Mesendoderm (in vitro differentiated cells): ENCODE data around the gene SLC35E1.
"Not testable (repeated sequence)": the region's sequence is repeated elsewhere in the genome, so short reads cannot be mapped to it uniquely, and the experiment has no call there.

Experiments used
- DNase-seq: peaks from one replicate; pipeline ENCODE4 v3.0.0; 2013
- H2AK5ac ChIP-seq: 2 replicates; pipeline ENCODE4 v1.6.1; 2013; ENCODE audit warnings: low read length, inconsistent platforms
- H2BK120ac ChIP-seq: 2 replicates; pipeline ENCODE4 v1.6.1; 2013; ENCODE audit warnings: low read depth, mild to moderate bottlenecking, low read length, moderate library complexity, mixed read lengths
- H2BK15ac ChIP-seq: replicated peaks from 2 replicates; pipeline ENCODE4 v1.6.1; 2013; ENCODE audit warnings: low read depth, mild to moderate bottlenecking, moderate library complexity
- H2BK5ac ChIP-seq: 2 replicates; pipeline ENCODE4 v1.6.1; 2013; ENCODE audit warnings: low read length, inconsistent platforms
- H3K18ac ChIP-seq: 2 replicates; pipeline ENCODE4 v1.6.1; 2013; ENCODE audit warnings: mild to moderate bottlenecking, low read length, mixed read lengths
- H3K23ac ChIP-seq: one replicate; pipeline ENCODE4 v1.6.1; 2013; ENCODE audit warnings: low read length
- H3K27ac ChIP-seq: 2 replicates; pipeline ENCODE4 v1.5.1; 2013; ENCODE audit warnings: low read depth, mild to moderate bottlenecking, inconsistent platforms, low read length, moderate library complexity
- H3K27me3 ChIP-seq: 2 replicates; pipeline ENCODE4 v1.6.1; 2013; ENCODE audit warnings: low read length, control low read depth, mild to moderate bottlenecking, inconsistent platforms; ENCODE audit not compliant: insufficient read depth, poor library complexity
- H3K36me3 ChIP-seq: 2 replicates; pipeline ENCODE4 v1.6.1; 2013; ENCODE audit warnings: low read length, inconsistent platforms; ENCODE audit not compliant: control insufficient read depth, insufficient read depth
- H3K4ac ChIP-seq: one replicate; pipeline ENCODE4 v1.6.1; 2013; ENCODE audit warnings: low read depth, mild to moderate bottlenecking, low read length, moderate library complexity
- H3K4me1 ChIP-seq: 2 replicates; pipeline ENCODE4 v1.6.1; 2013; ENCODE audit warnings: low read depth, low read length, inconsistent platforms; ENCODE audit not compliant: control insufficient read depth
- H3K4me2 ChIP-seq: 2 replicates; pipeline ENCODE4 v1.6.1; 2013; ENCODE audit warnings: low read length
- H3K4me3 ChIP-seq: 2 replicates; pipeline ENCODE4 v1.5.1; 2013; ENCODE audit warnings: mild to moderate bottlenecking, low read length
- H3K56ac ChIP-seq: one replicate; pipeline ENCODE4 v1.6.1; 2013; ENCODE audit warnings: low read length
- H3K79me1 ChIP-seq: 2 replicates; pipeline ENCODE4 v1.6.1; 2013; ENCODE audit warnings: low read length, inconsistent platforms
- H3K79me2 ChIP-seq: 2 replicates; pipeline ENCODE4 v1.6.1; 2013; ENCODE audit warnings: mild to moderate bottlenecking, low read length; ENCODE audit not compliant: control insufficient read depth, insufficient read depth
- H3K9ac ChIP-seq: 2 replicates; pipeline ENCODE4 v1.6.1; 2013; ENCODE audit warnings: low read length, inconsistent platforms
- H4K5ac ChIP-seq: one replicate; pipeline ENCODE4 v1.6.1; 2013; ENCODE audit warnings: low read length
- H4K8ac ChIP-seq: one replicate; pipeline ENCODE4 v1.6.1; 2013; ENCODE audit warnings: low read depth, mild to moderate bottlenecking, control low read depth, low read length, moderate library complexity
- WGBS: extraction: QIAGEN DNeasy Blood & Tissue Kit; methylation state at CpG from one replicate; pipeline ENCODE4 v1.1.7; 2013; ENCODE audit warnings: low lambda C conversion rate, missing lambda C conversion rate; ENCODE audit not compliant: insufficient coverage; ENCODE audit errors: extremely low coverage; 5-methylcytosine and 5-hydroxymethylcytosine counted together

SLC35E1 gene

GRCh38 chr19:16561382-16561781, 10.8 kb downstream of the SLC35E1 start:
- Histone ChIP-seq H3K18ac (no peak overlapping the region), H3K4me2 (no peak overlapping the region), H3K27ac (no peak overlapping the region), H4K8ac (no peak overlapping the region), H2AK5ac (no peak overlapping the region), H3K36me3 (peaks cover 16% of the 10 kb centered on the region), H3K56ac (no peak overlapping the region), H3K9ac (no peak overlapping the region), H3K79me1 (no peaks in the 10 kb centered on the region), H3K4me1 (no peaks in the 10 kb centered on the region), H2BK5ac (no peak overlapping the region), H3K27me3 (no peaks in the 10 kb centered on the region), H4K5ac (no peak overlapping the region), H2BK15ac (no peak overlapping the region), H2BK120ac (no peak overlapping the region), H3K79me2 (no peaks in the 10 kb centered on the region), H3K23ac (no peak overlapping the region), H3K4ac (no peak overlapping the region), H3K4me3 (no peak overlapping the region)
- no CpG with 5 or more reads among the region's 8 CpGs for WGBS
- DNase-seq, result no peak

- Histone ChIP-seq H4K5ac (no peak overlapping the region), H2BK5ac (no peak overlapping the region), H4K8ac (no peak overlapping the region), H3K4me3 (no peak overlapping the region), H2BK15ac (no peak overlapping the region), H3K23ac (no peak overlapping the region), H3K56ac (no peak overlapping the region), H3K79me1 (no peaks in the 10 kb centered on the region), H3K9ac (no peak overlapping the region), H3K4me1 (no peaks in the 10 kb centered on the region), H3K4me2 (no peak overlapping the region), H3K4ac (no peak overlapping the region), H2BK120ac (no peak overlapping the region), H2AK5ac (no peak overlapping the region), H3K36me3 (peaks cover 12% of the 10 kb centered on the region), H3K18ac (no peak overlapping the region), H3K27ac (no peak overlapping the region), H3K79me2 (no peaks in the 10 kb centered on the region), H3K27me3 (no peaks in the 10 kb centered on the region)
- DNase-seq, result peak; percentile 12
- no CpG with 5 or more reads among the region's 10 CpGs for WGBS
These were observed 12.4 kb downstream of the SLC35E1 start for GRCh38 chr19:16559780-16560276.

- Histone ChIP-seq H2BK5ac (no peak overlapping the region), H3K27me3 (no peaks in the 10 kb centered on the region), H3K4ac (no peak overlapping the region), H3K18ac (no peak overlapping the region), H4K5ac (no peak overlapping the region), H2BK15ac (no peak overlapping the region), H3K9ac (no peak overlapping the region), H3K4me2 (no peak overlapping the region), H4K8ac (no peak overlapping the region), H2BK120ac (no peak overlapping the region), H3K4me3 (no peak overlapping the region), H3K79me2 (no peaks in the 10 kb centered on the region), H2AK5ac (no peak overlapping the region), H3K56ac (no peak overlapping the region), H3K36me3 (peaks cover 6% of the 10 kb centered on the region), H3K79me1 (no peaks in the 10 kb centered on the region), H3K4me1 (no peaks in the 10 kb centered on the region), H3K23ac (no peak overlapping the region), H3K27ac (no peak overlapping the region)
- WGBS, result no CpG with 5 or more reads among the region's 8 CpGs
- DNase-seq, result no peak
These were observed 17.4 kb downstream of the SLC35E1 start for GRCh38 chr19:16554776-16555175.

- H3K9ac ChIP-seq, DNase-seq: not testable (repeated sequence)
- WGBS, result no CpG with 5 or more reads among the region's 6 CpGs
These were observed 20.3 kb downstream of the SLC35E1 start for GRCh38 chr19:16551902-16552301.

GRCh38 chr19:16548956-16549355, 23.3 kb downstream of the SLC35E1 start:
- Histone ChIP-seq H3K9ac (no peak overlapping the region), H4K5ac (no peak overlapping the region), H3K79me1 (no peaks in the 10 kb centered on the region), H3K56ac (no peak overlapping the region), H4K8ac (no peak overlapping the region), H3K36me3 (peaks cover 2% of the 10 kb centered on the region), H2BK15ac (no peak overlapping the region), H3K4me3 (no peak overlapping the region), H3K4ac (no peak overlapping the region), H3K79me2 (no peaks in the 10 kb centered on the region), H3K4me1 (no peaks in the 10 kb centered on the region), H3K27me3 (no peaks in the 10 kb centered on the region), H3K23ac (no peak overlapping the region), H3K18ac (no peak overlapping the region), H2BK5ac (no peak overlapping the region), H3K27ac (no peak overlapping the region), H2BK120ac (no peak overlapping the region), H3K4me2 (no peak overlapping the region), H2AK5ac (no peak overlapping the region)
- no CpG with 5 or more reads among the region's 4 CpGs for WGBS
- no peak for DNase-seq

More at GRCh38 chr19:16551902-16552301, 20.3 kb downstream of the SLC35E1 start:
- not testable (repeated sequence) for H3K56ac ChIP-seq, H2BK15ac ChIP-seq, H3K4me3 ChIP-seq, H3K4me1 ChIP-seq, H3K27me3 ChIP-seq, H2BK5ac ChIP-seq, H3K18ac ChIP-seq, H2BK120ac ChIP-seq, H4K8ac ChIP-seq, H3K79me2 ChIP-seq, H4K5ac ChIP-seq, H3K4ac ChIP-seq, H3K23ac ChIP-seq, H3K27ac ChIP-seq, H2AK5ac ChIP-seq, H3K4me2 ChIP-seq, H3K36me3 ChIP-seq, H3K79me1 ChIP-seq
